ENCODE results near the gene BRAT1.

GRCh38 chr7:2564970-2565540 is 9.7 kb upstream of the BRAT1 start:
- TF ChIP-seq EP300 (IDR thresholded peaks at IDR 0.05) (no peak), CTCF (IDR thresholded peaks at IDR 0.05) (no peak)

Data from sigmoid colon (tissue), 4 donors.